Measurements from ENCODE around the gene TMEFF2.
"Not testable (repeated sequence)": the region's sequence is repeated elsewhere in the genome, so short reads cannot be mapped to it uniquely, and the experiment has no call there.

The TMEFF2 gene

DNA sequence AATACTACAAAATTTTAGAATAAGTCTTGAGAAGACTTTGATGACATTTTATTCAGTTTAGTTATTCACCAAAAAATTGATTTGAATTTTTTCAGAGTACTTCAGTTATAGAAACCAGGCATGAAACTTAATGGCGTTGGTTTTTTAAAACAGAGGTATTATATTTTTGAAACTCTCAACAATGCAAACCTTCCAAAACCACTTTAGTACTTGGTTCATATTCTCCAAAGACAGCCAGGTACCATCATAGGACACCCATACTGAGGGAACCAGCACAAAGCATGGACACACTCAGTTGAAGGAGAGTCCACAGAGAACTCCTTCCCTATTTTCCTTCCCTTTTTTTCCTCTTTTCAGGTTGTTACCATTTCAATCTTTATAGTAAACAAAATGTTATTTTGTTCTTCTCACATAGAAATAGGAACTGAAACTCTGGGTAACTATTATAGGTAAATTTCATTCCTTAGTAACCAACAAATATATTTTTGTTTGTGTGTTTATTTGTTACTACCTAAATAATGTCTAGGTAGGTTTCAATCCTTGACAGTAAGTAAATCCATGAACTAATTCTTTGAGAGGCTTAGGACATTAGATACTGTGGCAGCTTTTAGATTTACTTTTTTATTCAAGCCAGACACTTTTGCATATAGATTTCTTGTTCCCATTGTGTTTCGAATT lies 95.8 kb downstream of the TMEFF2 start:
- DNase-seq (ENCODE audit: insufficient read length, low spot score): no peak
- TF ChIP-seq, protein P1, sequence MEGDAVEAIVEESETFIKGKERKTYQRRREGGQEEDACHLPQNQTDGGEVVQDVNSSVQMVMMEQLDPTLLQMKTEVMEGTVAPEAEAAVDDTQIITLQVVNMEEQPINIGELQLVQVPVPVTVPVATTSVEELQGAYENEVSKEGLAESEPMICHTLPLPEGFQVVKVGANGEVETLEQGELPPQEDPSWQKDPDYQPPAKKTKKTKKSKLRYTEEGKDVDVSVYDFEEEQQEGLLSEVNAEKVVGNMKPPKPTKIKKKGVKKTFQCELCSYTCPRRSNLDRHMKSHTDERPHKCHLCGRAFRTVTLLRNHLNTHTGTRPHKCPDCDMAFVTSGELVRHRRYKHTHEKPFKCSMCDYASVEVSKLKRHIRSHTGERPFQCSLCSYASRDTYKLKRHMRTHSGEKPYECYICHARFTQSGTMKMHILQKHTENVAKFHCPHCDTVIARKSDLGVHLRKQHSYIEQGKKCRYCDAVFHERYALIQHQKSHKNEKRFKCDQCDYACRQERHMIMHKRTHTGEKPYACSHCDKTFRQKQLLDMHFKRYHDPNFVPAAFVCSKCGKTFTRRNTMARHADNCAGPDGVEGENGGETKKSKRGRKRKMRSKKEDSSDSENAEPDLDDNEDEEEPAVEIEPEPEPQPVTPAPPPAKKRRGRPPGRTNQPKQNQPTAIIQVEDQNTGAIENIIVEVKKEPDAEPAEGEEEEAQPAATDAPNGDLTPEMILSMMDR (IDR thresholded peaks at IDR 0.05; ENCODE audit: insufficient read depth, missing control alignments): no peak
- FAIRE-seq: peak; percentile 38

DNA sequence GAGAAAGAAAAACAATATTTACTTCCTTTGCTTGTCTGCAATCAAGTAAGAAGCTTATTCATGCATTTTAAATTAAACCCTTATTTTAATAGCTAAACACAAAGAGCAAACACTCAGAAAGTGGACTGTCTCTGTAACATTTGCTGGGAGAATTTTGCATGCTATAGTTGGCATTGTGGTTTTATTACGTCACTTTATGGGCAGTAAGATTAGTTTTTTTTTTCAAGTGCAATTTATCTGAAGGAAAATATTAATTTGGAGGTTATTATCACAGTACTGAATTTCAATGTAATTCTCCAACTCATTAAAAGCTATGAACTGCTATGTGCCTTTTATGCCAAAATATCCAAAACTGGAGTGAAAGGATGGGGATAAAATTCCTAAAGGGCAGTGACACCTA lies 103.3 kb downstream of the TMEFF2 start:
- TF ChIP-seq, protein P1 (IDR thresholded peaks at IDR 0.05; ENCODE audit: insufficient read depth, missing control alignments): no peak
- FAIRE-seq: no peak
- no peak for DNase-seq (ENCODE audit: insufficient read length, low spot score)

DNA sequence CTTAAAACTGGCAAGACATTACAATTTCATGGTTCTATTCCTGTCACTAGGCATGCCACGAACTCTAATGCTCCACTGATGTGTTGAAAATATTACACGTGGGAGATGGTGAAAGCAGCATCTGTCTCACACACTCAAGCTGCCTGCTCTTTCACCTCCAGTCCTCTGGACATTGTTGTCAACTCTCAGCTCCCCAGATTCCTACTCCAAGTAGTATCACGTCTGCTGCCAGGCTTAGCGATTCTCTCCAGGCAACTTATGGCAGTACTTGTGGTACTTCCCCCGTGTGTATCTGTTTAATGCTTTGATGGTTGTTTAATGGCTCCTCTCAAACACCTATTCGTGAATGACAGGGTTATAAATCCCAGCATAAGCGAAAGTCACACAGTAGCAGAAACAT lies 103.8 kb downstream of the TMEFF2 start:
- peak; percentile 41 for FAIRE-seq
- no peak for DNase-seq (ENCODE audit: insufficient read length, low spot score)
- TF ChIP-seq, protein P1 (IDR thresholded peaks at IDR 0.05; ENCODE audit: insufficient read depth, missing control alignments): no peak

DNA sequence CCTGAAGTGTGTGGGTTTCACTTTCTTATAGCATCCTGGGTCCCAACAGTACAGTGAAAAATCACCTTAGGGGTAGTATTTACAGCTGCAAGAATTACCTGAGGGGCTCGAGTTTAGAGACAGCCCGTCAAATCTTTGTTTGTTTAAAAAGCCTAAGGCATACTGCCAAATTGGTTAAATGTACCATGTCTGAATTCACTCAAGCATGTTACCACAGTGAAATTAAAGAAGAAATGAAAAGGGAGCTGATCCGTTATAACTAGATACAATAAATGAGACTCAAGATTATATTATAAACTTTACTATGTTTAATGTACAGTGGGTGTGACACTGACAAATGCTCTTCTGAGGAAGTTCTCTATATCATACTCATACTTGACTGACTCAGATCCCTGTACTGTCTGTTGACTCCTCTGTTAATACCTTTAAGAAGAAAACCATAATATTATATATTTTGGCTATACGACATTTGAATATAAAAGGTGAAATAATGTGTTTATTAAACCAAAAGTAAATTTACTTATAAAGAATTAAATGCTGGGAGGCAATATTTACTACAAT lies 107.3 kb downstream of the TMEFF2 start:
- FAIRE-seq: no peak
- TF ChIP-seq, protein P1 (IDR thresholded peaks at IDR 0.05; ENCODE audit: insufficient read depth, missing control alignments): no peak
- no peak for DNase-seq (ENCODE audit: insufficient read length, low spot score)

DNA sequence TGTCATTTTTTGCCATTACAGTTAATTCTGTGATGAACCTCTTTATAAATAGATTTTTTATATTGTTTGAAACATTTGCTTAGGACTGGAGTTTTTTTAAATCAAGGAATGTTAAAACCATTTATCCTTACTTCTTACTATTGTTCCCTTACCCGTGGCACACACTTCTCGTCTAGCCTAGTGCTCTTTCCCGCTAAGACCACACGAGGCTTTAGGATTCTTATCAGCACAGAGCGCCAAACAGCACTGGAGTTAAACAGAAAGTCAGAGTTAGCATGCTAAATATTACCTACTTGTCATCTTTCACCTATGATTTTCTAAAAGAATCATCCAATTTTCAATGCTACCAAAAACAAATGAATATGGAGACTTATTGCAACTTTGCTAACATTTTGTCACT lies 112.6 kb downstream of the TMEFF2 start:
- DNase-seq (ENCODE audit: insufficient read length, low spot score) (no peak), FAIRE-seq (no peak)
- TF ChIP-seq, protein P1 (IDR thresholded peaks at IDR 0.05; ENCODE audit: insufficient read depth, missing control alignments): no peak

DNA sequence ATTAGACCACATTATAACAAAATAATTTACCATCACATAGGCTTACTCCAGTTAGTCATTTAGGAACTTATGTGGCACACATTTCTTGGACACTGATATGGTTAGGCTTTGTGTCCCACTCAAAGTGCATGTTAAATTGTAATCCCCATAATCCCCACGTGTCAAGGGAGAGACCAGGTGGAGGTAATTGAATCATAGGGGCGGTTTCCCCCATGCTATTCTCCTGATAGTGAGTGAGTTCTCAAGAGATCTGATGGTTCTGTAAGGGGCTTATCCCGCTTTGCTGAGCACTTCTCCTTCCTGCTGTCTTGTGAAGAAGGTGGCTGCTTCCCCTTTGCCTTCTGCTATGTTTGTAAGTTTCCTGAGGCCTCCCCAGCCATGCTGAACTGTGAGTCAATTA lies 114.6 kb downstream of the TMEFF2 start:
- DNase-seq (ENCODE audit: insufficient read length, low spot score): not testable (repeated sequence)
- FAIRE-seq: peak; percentile 88

DNA sequence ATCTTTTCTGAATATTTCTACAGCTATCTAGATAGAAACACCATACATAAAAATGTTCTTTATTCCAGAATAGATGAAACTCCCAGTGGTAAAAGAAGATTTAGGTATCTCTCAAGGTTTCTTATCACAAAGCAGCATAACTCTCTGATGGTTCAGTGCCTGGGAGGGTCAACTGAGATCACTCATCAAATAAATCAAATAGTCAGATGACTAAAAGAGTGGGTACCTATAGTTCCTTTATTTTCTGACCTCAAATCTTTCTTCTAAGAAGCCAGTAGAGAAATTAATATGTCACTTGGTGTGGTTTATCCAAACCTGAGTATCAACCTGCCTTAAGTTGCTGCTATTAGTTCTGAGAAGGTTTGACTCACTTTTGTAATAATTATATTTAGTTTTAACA lies 120.9 kb downstream of the TMEFF2 start:
- no peak for FAIRE-seq
- no peak for DNase-seq (ENCODE audit: insufficient read length, low spot score)
- TF ChIP-seq, protein P1 (IDR thresholded peaks at IDR 0.05; ENCODE audit: insufficient read depth, missing control alignments): no peak
